ENCODE results near the gene POU4F3.

The POU4F3 gene

GRCh38 chr5:146357126-146357525 lies 18.5 kb downstream of the POU4F3 start:
- Histone ChIP-seq H3K9ac (ENCODE audit: low read depth in 1 of 2, low read length in 2 of 2) (no peak overlapping the region), H3K27ac (ENCODE audit: low read depth in 2 of 2, low read length in 2 of 2) (no peak overlapping the region), H3K36me3 (ENCODE audit: control insufficient read depth in 2 of 2, insufficient read depth in 2 of 2, low read length in 2 of 2) (no peaks in the 10 kb centered on the region), H3K9me3 (ENCODE audit: control insufficient read depth in 2 of 2, low read length in 2 of 2) (no peaks in the 10 kb centered on the region), H3K27me3 (ENCODE audit: control insufficient read depth in 2 of 2, insufficient read depth in 2 of 2, low read length in 2 of 2) (peaks cover 0 to 6% of the 10 kb centered on the region in 2 donors), H3K4me3 (ENCODE audit: low read length in 2 of 2) (no peak overlapping the region), H3K4me1 (ENCODE audit: control insufficient read depth in 2 of 2, insufficient read depth in 2 of 2, low read length in 2 of 2) (no peaks in the 10 kb centered on the region)

GRCh38 chr5:146359836-146360235 lies 21.2 kb downstream of the POU4F3 start:
- Histone ChIP-seq H3K4me1 (ENCODE audit: control insufficient read depth in 2 of 2, insufficient read depth in 2 of 2, low read length in 2 of 2) (no peaks in the 10 kb centered on the region), H3K9me3 (ENCODE audit: control insufficient read depth in 2 of 2, low read length in 2 of 2) (no peaks in the 10 kb centered on the region), H3K27ac (ENCODE audit: low read depth in 2 of 2, low read length in 2 of 2) (no peak overlapping the region), H3K27me3 (ENCODE audit: control insufficient read depth in 2 of 2, insufficient read depth in 2 of 2, low read length in 2 of 2) (peaks cover 0 to 6% of the 10 kb centered on the region in 2 donors), H3K9ac (ENCODE audit: low read depth in 1 of 2, low read length in 2 of 2) (no peak overlapping the region), H3K36me3 (ENCODE audit: control insufficient read depth in 2 of 2, insufficient read depth in 2 of 2, low read length in 2 of 2) (no peaks in the 10 kb centered on the region), H3K4me3 (ENCODE audit: low read length in 2 of 2) (no peak overlapping the region)

- no peak overlapping the region for H3K9ac ChIP-seq (ENCODE audit: low read depth in 1 of 2, low read length in 2 of 2)
- H3K36me3 ChIP-seq (ENCODE audit: control insufficient read depth in 2 of 2, insufficient read depth in 2 of 2, low read length in 2 of 2) = no peaks in the 10 kb centered on the region
- no peaks in the 10 kb centered on the region for H3K9me3 ChIP-seq (ENCODE audit: control insufficient read depth in 2 of 2, low read length in 2 of 2)
- no peak overlapping the region for H3K27ac ChIP-seq (ENCODE audit: low read depth in 2 of 2, low read length in 2 of 2)
- peaks cover 0 to 8% of the 10 kb centered on the region in 2 donors for H3K27me3 ChIP-seq (ENCODE audit: control insufficient read depth in 2 of 2, insufficient read depth in 2 of 2, low read length in 2 of 2)
- no peaks in the 10 kb centered on the region for H3K4me1 ChIP-seq (ENCODE audit: control insufficient read depth in 2 of 2, insufficient read depth in 2 of 2, low read length in 2 of 2)
- no peak overlapping the region for H3K4me3 ChIP-seq (ENCODE audit: low read length in 2 of 2)
Measured at GRCh38 chr5:146363161-146363874, 24.7 kb downstream of the POU4F3 start.

- no peaks in the 10 kb centered on the region for H3K36me3 ChIP-seq (ENCODE audit: control insufficient read depth in 2 of 2, insufficient read depth in 2 of 2, low read length in 2 of 2)
- no peak overlapping the region for H3K27ac ChIP-seq (ENCODE audit: low read depth in 2 of 2, low read length in 2 of 2)
- no peaks in the 10 kb centered on the region for H3K9me3 ChIP-seq (ENCODE audit: control insufficient read depth in 2 of 2, low read length in 2 of 2)
- H3K27me3 ChIP-seq (ENCODE audit: control insufficient read depth in 2 of 2, insufficient read depth in 2 of 2, low read length in 2 of 2) = peaks cover 0 to 8% of the 10 kb centered on the region in 2 donors
- H3K4me3 ChIP-seq (ENCODE audit: low read length in 2 of 2) = no peak overlapping the region
- no peaks in the 10 kb centered on the region for H3K4me1 ChIP-seq (ENCODE audit: control insufficient read depth in 2 of 2, insufficient read depth in 2 of 2, low read length in 2 of 2)
- no peak overlapping the region for H3K9ac ChIP-seq (ENCODE audit: low read depth in 1 of 2, low read length in 2 of 2)
Measured at GRCh38 chr5:146365618-146366017, 27.0 kb downstream of the POU4F3 start.

GRCh38 chr5:146366904-146367303 lies 28.3 kb downstream of the POU4F3 start:
- no peak overlapping the region for H3K9ac ChIP-seq (ENCODE audit: low read depth in 1 of 2, low read length in 2 of 2)
- H3K4me3 ChIP-seq (ENCODE audit: low read length in 2 of 2) = no peak overlapping the region
- no peak overlapping the region for H3K27ac ChIP-seq (ENCODE audit: low read depth in 2 of 2, low read length in 2 of 2)
- no peaks in the 10 kb centered on the region for H3K9me3 ChIP-seq (ENCODE audit: control insufficient read depth in 2 of 2, low read length in 2 of 2)
- H3K4me1 ChIP-seq (ENCODE audit: control insufficient read depth in 2 of 2, insufficient read depth in 2 of 2, low read length in 2 of 2) = no peaks in the 10 kb centered on the region
- H3K36me3 ChIP-seq (ENCODE audit: control insufficient read depth in 2 of 2, insufficient read depth in 2 of 2, low read length in 2 of 2) = no peaks in the 10 kb centered on the region
- peaks cover 0 to 3% of the 10 kb centered on the region in 2 donors for H3K27me3 ChIP-seq (ENCODE audit: control insufficient read depth in 2 of 2, insufficient read depth in 2 of 2, low read length in 2 of 2)

GRCh38 chr5:146368137-146368536 lies 29.5 kb downstream of the POU4F3 start:
- H3K27me3 ChIP-seq (ENCODE audit: control insufficient read depth in 2 of 2, insufficient read depth in 2 of 2, low read length in 2 of 2) = peaks cover 0 to 3% of the 10 kb centered on the region in 2 donors

GRCh38 chr5:146369691-146370090 lies 31.1 kb downstream of the POU4F3 start:
- Histone ChIP-seq H3K27ac (ENCODE audit: low read depth in 2 of 2, low read length in 2 of 2) (no peak overlapping the region), H3K4me1 (ENCODE audit: control insufficient read depth in 2 of 2, insufficient read depth in 2 of 2, low read length in 2 of 2) (no peaks in the 10 kb centered on the region), H3K9ac (ENCODE audit: low read depth in 1 of 2, low read length in 2 of 2) (no peak overlapping the region), H3K4me3 (ENCODE audit: low read length in 2 of 2) (no peak overlapping the region), H3K36me3 (ENCODE audit: control insufficient read depth in 2 of 2, insufficient read depth in 2 of 2, low read length in 2 of 2) (no peaks in the 10 kb centered on the region), H3K9me3 (ENCODE audit: control insufficient read depth in 2 of 2, low read length in 2 of 2) (no peaks in the 10 kb centered on the region), H3K27me3 (ENCODE audit: control insufficient read depth in 2 of 2, insufficient read depth in 2 of 2, low read length in 2 of 2) (peaks cover 0 to 3% of the 10 kb centered on the region in 2 donors)

More at GRCh38 chr5:146368137-146368536, 29.5 kb downstream of the POU4F3 start:
- Histone ChIP-seq H3K9ac (ENCODE audit: low read depth in 1 of 2, low read length in 2 of 2) (no peak overlapping the region), H3K4me3 (ENCODE audit: low read length in 2 of 2) (no peak overlapping the region), H3K27ac (ENCODE audit: low read depth in 2 of 2, low read length in 2 of 2) (no peak overlapping the region), H3K9me3 (ENCODE audit: control insufficient read depth in 2 of 2, low read length in 2 of 2) (no peaks in the 10 kb centered on the region), H3K4me1 (ENCODE audit: control insufficient read depth in 2 of 2, insufficient read depth in 2 of 2, low read length in 2 of 2) (no peaks in the 10 kb centered on the region), H3K36me3 (ENCODE audit: control insufficient read depth in 2 of 2, insufficient read depth in 2 of 2, low read length in 2 of 2) (no peaks in the 10 kb centered on the region)

- Histone ChIP-seq H3K27me3 (ENCODE audit: control insufficient read depth in 2 of 2, insufficient read depth in 2 of 2, low read length in 2 of 2) (no peaks in the 10 kb centered on the region), H3K9me3 (ENCODE audit: control insufficient read depth in 2 of 2, low read length in 2 of 2) (no peaks in the 10 kb centered on the region), H3K4me3 (ENCODE audit: low read length in 2 of 2) (no peak overlapping the region), H3K4me1 (ENCODE audit: control insufficient read depth in 2 of 2, insufficient read depth in 2 of 2, low read length in 2 of 2) (no peaks in the 10 kb centered on the region), H3K9ac (ENCODE audit: low read depth in 1 of 2, low read length in 2 of 2) (no peak overlapping the region), H3K36me3 (ENCODE audit: control insufficient read depth in 2 of 2, insufficient read depth in 2 of 2, low read length in 2 of 2) (no peaks in the 10 kb centered on the region), H3K27ac (ENCODE audit: low read depth in 2 of 2, low read length in 2 of 2) (no peak overlapping the region)
Measured at GRCh38 chr5:146376821-146377220, 38.2 kb downstream of the POU4F3 start.

GRCh38 chr5:146378986-146379385 lies 40.3 kb downstream of the POU4F3 start:
- no peaks in the 10 kb centered on the region for H3K36me3 ChIP-seq (ENCODE audit: control insufficient read depth in 2 of 2, insufficient read depth in 2 of 2, low read length in 2 of 2)
- no peaks in the 10 kb centered on the region for H3K27me3 ChIP-seq (ENCODE audit: control insufficient read depth in 2 of 2, insufficient read depth in 2 of 2, low read length in 2 of 2)
- H3K4me1 ChIP-seq (ENCODE audit: control insufficient read depth in 2 of 2, insufficient read depth in 2 of 2, low read length in 2 of 2) = no peaks in the 10 kb centered on the region
- H3K27ac ChIP-seq (ENCODE audit: low read depth in 2 of 2, low read length in 2 of 2) = no peak overlapping the region
- no peak overlapping the region for H3K9ac ChIP-seq (ENCODE audit: low read depth in 1 of 2, low read length in 2 of 2)
- no peak overlapping the region for H3K4me3 ChIP-seq (ENCODE audit: low read length in 2 of 2)
- H3K9me3 ChIP-seq (ENCODE audit: control insufficient read depth in 2 of 2, low read length in 2 of 2) = no peaks in the 10 kb centered on the region

- no peak overlapping the region for H3K27ac ChIP-seq (ENCODE audit: low read depth in 2 of 2, low read length in 2 of 2)
- no peak overlapping the region for H3K9ac ChIP-seq (ENCODE audit: low read depth in 1 of 2, low read length in 2 of 2)
- no peaks in the 10 kb centered on the region for H3K4me1 ChIP-seq (ENCODE audit: control insufficient read depth in 2 of 2, insufficient read depth in 2 of 2, low read length in 2 of 2)
- no peaks in the 10 kb centered on the region for H3K27me3 ChIP-seq (ENCODE audit: control insufficient read depth in 2 of 2, insufficient read depth in 2 of 2, low read length in 2 of 2)
- H3K9me3 ChIP-seq (ENCODE audit: control insufficient read depth in 2 of 2, low read length in 2 of 2) = no peaks in the 10 kb centered on the region
- no peak overlapping the region for H3K4me3 ChIP-seq (ENCODE audit: low read length in 2 of 2)
- H3K36me3 ChIP-seq (ENCODE audit: control insufficient read depth in 2 of 2, insufficient read depth in 2 of 2, low read length in 2 of 2) = no peaks in the 10 kb centered on the region
Measured at GRCh38 chr5:146380714-146381113, 42.1 kb downstream of the POU4F3 start.

Measured in mucosa of rectum (tissue), 2 donors.